Hematopoietic multipotent progenitor cell treated with erythropoietin and hydrocortisone succinate and interleukin-3 and kit ligand, for 17 days (in vitro differentiated cells): ENCODE data around the gene SNX6.
"Not testable (repeated sequence)": the region's sequence is repeated elsewhere in the genome, so short reads cannot be mapped to it uniquely, and the experiment has no call there.

Experiments
- DNase-seq: peaks from one replicate; pipeline ENCODE4 v3.0.0-alpha.2; 2015; ENCODE audit warnings: low spot score

Gene SNX6

DNA sequence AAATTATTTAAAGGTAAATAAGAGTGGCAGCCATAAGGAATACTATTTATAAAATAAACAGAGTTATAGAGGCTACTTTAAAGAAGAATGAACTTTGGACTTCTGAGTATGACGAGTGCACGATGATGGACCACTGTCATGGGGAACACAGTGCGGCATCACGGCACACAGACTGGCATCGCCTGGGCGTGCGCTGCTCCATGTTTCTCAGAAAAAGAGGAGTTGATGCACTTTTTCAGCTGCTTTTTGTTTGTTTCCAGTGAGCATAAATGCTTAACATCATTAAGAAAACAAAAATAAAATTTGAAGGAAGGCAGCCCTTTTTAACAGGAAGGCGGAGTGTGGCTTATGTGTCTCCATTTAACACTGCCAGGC lies 67.2 kb downstream of the SNX6 start:
- DNase-seq, result no peak

- not testable (repeated sequence) for DNase-seq
Measured at GRCh38 chr14:34562037-34562775, 67.7 kb downstream of the SNX6 start.

DNA sequence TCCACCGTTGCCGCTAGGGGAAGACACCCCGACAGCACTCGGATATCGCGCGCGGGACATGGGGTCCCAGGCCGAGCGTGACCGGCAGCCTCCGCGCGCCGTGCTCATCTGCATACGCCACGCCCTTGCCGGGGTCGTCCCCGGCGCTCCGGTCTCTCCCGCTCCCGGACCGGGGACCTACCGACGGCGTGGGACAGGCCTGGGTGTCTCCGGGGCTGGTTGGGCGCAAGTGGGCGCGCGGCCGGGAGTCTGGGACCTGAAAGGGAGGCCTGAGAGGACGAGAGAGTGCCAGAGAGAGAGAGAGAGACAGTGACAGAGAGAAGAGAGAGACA lies 73.5 kb downstream of the SNX6 start:
- DNase-seq, result not testable (repeated sequence)

GRCh38 chr14:34555583-34556497 lies 74.1 kb downstream of the SNX6 start:
- DNase-seq, result not testable (repeated sequence)

- DNase-seq, result peak; percentile 55
Measured at GRCh38 chr14:34554540-34555250, 75.3 kb downstream of the SNX6 start.

- not testable (repeated sequence) for DNase-seq
Measured at GRCh38 chr14:34549276-34549966, 80.5 kb downstream of the SNX6 start.

DNA sequence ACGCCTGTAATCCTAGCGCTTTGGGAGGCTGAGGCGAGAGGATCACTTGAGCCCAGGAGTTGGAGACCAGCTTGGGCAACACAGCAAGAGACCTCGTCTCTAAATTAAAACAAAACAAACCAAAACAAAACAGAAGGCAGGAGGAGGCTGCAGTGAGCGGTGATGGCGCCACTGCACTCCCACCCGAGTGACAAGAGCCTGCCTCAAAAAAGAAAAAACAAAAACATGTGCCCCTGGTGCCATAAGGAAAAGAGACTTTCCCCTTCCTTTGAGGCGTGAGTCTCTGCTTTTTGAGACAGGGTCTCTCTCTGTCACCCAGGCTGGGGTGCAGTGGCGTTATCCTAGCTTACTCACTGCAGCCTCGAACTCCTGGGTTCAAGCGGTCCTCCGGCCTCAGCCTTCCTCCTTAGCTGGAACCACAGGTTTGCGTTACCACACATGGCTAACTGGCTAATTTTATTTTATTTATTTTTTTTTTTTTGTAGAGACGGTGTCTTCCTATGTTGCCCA lies 81.4 kb downstream of the SNX6 start:
- DNase-seq, result no peak

GRCh38 chr14:34547136-34547520 lies 82.8 kb downstream of the SNX6 start:
- DNase-seq, result not testable (repeated sequence)

DNA sequence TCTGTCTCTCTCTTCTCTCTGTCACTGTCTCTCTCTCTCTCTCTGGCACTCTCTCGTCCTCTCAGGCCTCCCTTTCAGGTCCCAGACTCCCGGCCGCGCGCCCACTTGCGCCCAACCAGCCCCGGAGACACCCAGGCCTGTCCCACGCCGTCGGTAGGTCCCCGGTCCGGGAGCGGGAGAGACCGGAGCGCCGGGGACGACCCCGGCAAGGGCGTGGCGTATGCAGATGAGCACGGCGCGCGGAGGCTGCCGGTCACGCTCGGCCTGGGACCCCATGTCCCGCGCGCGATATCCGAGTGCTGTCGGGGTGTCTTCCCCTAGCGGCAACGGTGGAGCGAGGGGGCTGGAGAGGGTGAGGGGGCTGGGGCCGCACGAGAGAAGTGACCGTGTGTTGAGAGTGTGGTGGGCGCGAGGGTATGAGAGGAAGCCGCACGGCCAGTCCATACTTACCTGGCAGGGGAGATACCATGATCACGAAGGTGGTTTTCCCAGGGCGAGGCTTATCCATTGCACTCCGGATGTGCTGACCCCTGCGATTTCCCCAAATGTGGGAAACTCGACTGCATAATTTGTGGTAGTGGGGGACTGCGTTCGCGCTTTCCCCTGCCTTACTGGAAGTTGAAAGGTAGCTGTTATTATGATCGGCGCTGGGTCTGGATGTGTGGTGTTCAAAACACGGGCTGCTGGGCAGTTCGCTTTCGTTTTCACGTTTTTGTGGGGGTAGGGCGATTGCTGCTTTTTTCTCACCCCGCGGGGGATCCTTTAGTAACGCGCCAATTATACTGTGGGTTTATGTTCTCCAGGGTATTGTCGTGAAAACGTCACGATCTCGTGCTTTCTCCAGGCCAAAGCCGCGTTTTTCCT lies 83.4 kb downstream of the SNX6 start:
- not testable (repeated sequence) for DNase-seq

DNA sequence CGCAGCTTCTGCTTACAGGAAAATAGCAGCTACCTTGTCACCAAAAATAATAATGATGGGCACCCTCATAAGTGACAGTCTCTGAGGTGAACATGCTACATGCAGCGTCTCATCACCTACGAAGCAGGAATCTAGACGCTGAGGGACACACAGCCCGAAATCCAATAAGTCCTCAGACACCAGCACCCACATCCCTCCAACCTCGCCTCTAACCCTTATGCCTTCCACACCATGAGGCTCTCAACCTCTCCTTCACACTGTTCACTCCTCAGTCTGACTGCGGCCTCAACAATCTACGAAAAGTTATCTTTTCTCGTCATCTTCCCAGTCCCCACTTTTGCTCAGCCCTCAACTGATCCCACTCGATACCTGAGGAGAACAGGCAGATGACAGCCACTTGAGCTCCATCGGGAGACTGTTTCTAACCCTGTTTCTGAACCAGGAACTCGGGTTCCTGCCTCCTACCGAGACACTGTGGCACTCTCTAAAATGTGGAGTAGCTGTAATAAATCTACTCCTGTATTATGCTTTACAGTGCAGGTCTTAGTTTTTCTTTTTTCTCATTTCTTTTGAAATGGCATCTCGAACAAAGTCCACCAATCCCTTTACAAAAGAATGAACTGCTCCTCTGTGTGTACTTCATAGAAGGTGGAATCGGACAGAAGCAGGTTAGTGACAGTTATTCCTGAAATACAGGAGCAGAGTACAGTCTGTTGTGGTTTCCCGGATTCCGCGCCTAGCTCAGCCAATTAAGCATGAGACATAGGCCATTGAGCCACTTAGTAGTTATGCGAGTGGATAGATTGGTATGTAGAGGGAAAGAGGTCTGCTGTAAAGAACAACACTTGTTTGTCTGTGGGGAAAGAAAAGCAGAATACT lies 89.5 kb downstream of the SNX6 start:
- DNase-seq, result peak; percentile 45

GRCh38 chr14:34539407-34540180 lies 90.4 kb downstream of the SNX6 start, which contains the start of gene EAPP:
Gene EAPP, minus strand, starts transcription at chr14:34539701. Its CDS starts 73 bp downstream, at chr14:34539628.
- peak; percentile 98 for DNase-seq

GRCh38 chr14:34538871-34539406 lies 91.0 kb downstream of the SNX6 start:
- DNase-seq, result no peak

DNA sequence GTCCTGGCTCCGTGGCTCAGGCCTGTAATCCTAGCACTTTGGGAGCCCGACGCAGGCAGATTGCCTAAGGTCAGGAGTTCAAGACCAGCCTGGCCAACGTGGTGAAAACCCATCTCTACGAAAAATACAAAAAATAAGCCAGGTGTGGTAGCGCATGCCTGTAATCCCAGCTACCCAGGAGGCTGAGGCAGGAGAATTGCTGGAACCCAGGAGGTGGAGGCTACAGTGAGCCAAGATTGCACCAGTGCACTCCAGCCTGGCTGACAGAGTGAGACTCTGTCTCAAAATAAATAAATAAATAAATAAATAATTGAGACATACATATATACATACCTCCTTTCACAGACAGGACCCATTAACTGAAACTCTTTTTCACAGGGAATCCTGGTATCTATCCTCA lies 91.9 kb downstream of the SNX6 start:
- DNase-seq, result not testable (repeated sequence)

DNA sequence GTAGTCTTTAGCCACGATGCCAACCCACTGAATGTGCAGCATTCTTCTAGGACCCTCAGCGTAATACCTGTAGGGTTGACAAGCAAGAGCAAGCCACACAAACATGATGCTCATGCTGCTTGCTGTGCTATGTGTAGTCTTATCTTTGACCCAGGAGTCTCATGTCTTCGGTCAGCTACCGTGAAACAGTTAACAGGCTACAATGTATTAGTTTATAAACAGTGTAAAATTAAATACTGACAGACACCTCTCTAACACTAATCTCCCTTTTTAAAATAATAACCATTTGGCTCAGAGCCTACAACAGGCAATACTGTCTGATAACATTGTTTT lies 92.3 kb downstream of the SNX6 start:
- no peak for DNase-seq

DNA sequence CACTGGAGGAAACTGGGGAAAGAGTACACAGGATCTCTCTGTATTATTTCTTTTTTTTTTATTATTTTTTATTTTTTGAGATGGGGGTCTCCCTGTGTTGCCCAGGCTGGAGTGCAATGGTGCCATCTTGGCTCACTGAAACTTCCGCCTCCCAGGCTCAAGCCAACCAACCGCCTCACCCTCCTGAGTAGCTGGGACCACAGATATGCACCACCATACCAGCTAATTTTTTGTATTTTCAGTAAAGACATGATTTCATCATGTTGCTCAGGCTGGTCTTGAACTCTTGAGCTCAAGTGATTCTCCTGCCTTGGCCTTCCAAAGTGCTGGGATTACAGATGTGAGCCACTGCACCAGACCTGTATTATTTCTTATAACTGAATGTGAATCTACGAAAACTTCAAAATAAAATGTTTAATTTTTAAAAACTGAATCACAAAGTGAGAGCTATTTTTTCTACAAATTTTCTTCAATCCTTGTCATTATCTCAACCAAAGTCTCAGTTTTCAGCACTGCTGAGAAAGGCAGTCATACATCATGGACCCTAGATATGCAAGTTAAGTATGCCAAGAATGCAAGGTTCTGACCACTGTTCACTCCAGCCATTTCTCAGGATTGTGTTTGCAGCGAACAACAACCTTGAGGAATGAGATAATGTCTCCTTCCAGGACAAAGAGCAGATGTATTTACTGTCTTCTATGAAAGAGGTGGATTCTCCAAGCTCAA lies 92.8 kb downstream of the SNX6 start:
- DNase-seq, result no peak

- no peak for DNase-seq
Measured at GRCh38 chr14:34527591-34527990, 102.4 kb downstream of the SNX6 start.

DNA sequence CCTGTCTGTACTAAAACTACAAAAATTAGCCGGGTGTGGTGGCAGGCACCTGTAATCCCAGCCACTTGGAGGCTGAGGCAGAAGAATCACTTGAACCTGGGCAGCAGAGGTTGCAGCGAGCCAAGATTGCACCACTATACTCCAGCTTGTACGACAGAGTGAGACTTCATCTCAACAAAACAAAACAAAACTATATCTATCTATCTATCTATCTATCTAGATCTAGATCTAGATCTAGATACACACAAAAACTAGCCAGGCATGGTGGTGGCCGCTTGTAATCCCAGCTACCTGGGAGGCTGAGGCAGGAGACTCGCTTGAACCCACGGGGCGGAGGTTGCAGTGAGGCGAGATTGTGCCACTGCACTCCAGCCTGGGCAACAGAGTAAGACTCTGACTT lies 105.7 kb downstream of the SNX6 start:
- DNase-seq, result not testable (repeated sequence)

- DNase-seq, result no peak
Measured at GRCh38 chr14:34522496-34522895, 107.5 kb downstream of the SNX6 start.
